Measurements from ENCODE around the gene NSMF. TPM values are rescaled to one million over a fixed set of nuclear protein-coding genes. Genes with fewer than 3 reads are reported as not detected.

Gene NSMF
- total and polyA plus RNA-seq, 10 of the 15 experiments (the other 5 are each of a cell fraction or from before 2014, with no cell fraction given), result 0.13 to 44.3 (median 13.4) TPM

DNA sequence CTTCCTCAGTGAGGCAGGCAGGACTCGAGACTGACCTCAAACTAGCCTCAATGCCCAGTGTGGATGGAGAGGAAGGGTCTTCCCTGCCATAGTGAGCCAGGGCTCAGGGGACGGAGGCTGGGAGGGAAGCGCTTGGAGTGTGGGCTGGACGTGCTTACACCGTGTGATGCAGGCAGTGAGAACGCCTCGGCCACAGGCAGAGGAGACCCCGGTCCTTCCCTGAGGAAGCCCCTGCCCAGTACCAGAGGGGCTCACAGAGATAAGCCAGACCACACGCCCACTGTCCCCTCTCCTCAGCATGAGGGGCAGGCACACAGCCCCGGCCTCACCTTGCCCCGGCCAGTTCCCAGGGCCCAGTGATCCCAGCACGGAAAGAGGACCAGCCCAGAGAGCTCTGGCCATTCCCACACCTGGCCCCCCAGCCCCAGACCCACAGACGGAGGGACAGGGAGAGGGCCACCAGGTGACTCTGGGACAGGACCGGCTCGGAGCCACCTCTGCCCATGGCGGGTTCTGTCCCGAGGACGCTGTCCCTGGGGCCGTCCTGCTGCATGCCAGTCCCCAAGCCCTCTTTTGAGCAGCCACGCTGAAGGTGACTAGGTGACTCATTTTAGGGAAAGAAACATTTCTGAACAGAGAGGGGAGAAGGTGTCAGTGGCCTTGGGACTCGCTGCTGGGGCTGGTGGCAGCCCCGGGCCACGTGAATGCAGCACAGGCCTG, 6.0 kb upstream of the NSMF start:
- H4K20me1 ChIP-seq (ENCODE audit: control insufficient read depth, insufficient read depth), result no peaks in the 10 kb centered on the region
- H3K9ac ChIP-seq (ENCODE audit: control insufficient read depth, insufficient read depth, low read length), result no peak overlapping the region
- H2AFZ ChIP-seq (ENCODE audit: control insufficient read depth, low read depth, low read length), result no peak overlapping the region
- H3K9me3 ChIP-seq (replicated peaks; ENCODE audit: control insufficient read depth, insufficient read depth, low read length), result no peaks in the 10 kb centered on the region
- 60% methylated on average over 23 of the region's 23 CpGs for WGBS (ENCODE audit: insufficient coverage, insufficient replicate concordance, low lambda C conversion rate, missing lambda C conversion rate)
- H3K27ac ChIP-seq (ENCODE audit: control insufficient read depth, insufficient read depth), result no peak overlapping the region
- ATAC-seq (no peak), FAIRE-seq (no peak), DNase-seq (ENCODE audit: low read depth, low spot score) (no peak)
- in situ Hi-C loops (cut with MboI) (no loop called here), intact Hi-C loops (cut with micrococcal nuclease; ENCODE audit: unreplicated experiment) (loop anchor here (10.0 kb wide), 1 partner anchor 60 kb away; no protein-coding TSS in a partner anchor)
- ChIA-PET RAD21 (ENCODE audit: unreplicated experiment) (no interaction called here), SMC1A (ENCODE audit: uncharacterized antibody, unreplicated experiment) (no interaction called here), CTCF (no interaction called here), POLR2A (no interaction called here)
- H3K4me1 ChIP-seq (ENCODE audit: control insufficient read depth, insufficient read depth, low read length), result peaks cover 14% of the 10 kb centered on the region; the same call in 1 of the 2 replicates
- H3K27me3 ChIP-seq (replicated peaks in 1 of 2; ENCODE audit: control insufficient read depth in 2 of 2, insufficient read depth in 2 of 2, low read length in 1 of 2), result no peaks in the 10 kb centered on the region
- no TSS peak for BruUV-seq (replicated peaks)
- no peak overlapping the region for H3K4me3 ChIP-seq
- no peak overlapping the region for H3K4me2 ChIP-seq (ENCODE audit: control insufficient read depth, insufficient read depth)
- H3K79me2 ChIP-seq (ENCODE audit: control insufficient read depth, insufficient read depth, low read length), result no peaks in the 10 kb centered on the region
- H3K36me3 ChIP-seq (ENCODE audit: control insufficient read depth in 2 of 2, insufficient read depth in 2 of 2, low read length in 1 of 2), result no peaks in the 10 kb centered on the region
- TF ChIP-seq ZNF207 (IDR thresholded peaks at IDR 0.05; ENCODE audit: borderline replicate concordance) (no peak), POLR2A (IDR thresholded peaks at IDR 0.05; ENCODE audit: low read depth, low read length) (no peak), ZBTB4 (CRISPR knock-in tag; IDR thresholded peaks at IDR 0.05) (no peak)
- TF ChIP-seq, protein P1, sequence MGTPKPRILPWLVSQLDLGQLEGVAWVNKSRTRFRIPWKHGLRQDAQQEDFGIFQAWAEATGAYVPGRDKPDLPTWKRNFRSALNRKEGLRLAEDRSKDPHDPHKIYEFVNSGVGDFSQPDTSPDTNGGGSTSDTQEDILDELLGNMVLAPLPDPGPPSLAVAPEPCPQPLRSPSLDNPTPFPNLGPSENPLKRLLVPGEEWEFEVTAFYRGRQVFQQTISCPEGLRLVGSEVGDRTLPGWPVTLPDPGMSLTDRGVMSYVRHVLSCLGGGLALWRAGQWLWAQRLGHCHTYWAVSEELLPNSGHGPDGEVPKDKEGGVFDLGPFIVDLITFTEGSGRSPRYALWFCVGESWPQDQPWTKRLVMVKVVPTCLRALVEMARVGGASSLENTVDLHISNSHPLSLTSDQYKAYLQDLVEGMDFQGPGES (IDR thresholded peaks at IDR 0.05), result no peak
